Loucy (cell line): Measurements from ENCODE around the gene SEM1.

Experiments
- EZH2phosphoT487 ChIP-seq: fragments of 200-600 bp; IDR thresholded peaks from 2 replicates; pipeline ENCODE4 v1.6.1; 2018; ENCODE audit warnings: antibody characterized with exemption, mild to moderate bottlenecking, moderate library complexity, borderline replicate concordance
- TF ChIP-seq, protein P1 (sequence below): fragments of 200-600 bp; sonication (generic); conservative IDR thresholded peaks from 2 replicates; pipeline ENCODE4 v1.5.1; 2014; ENCODE audit warnings: mild to moderate bottlenecking, antibody characterized with exemption, low read length

DNA sequence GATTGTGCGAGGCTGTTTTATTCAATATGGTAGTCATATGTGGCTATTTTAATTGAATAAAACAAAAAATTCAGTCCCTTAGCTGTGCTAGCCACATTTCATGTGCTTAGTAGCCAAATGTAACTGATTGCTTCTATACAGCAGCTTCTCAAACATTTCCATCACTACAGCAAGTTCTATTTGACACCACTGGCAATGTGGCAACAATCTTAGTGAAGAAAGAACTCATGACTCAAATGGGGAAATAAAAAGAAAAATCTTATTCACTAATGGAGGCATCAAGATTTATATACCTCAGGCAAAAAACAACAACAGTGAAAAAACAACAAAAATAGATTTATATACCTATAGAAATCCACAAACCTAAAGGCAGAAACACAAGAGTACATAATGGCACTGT is 17.9 kb downstream of the SEM1 start:
- TF ChIP-seq, protein P1, sequence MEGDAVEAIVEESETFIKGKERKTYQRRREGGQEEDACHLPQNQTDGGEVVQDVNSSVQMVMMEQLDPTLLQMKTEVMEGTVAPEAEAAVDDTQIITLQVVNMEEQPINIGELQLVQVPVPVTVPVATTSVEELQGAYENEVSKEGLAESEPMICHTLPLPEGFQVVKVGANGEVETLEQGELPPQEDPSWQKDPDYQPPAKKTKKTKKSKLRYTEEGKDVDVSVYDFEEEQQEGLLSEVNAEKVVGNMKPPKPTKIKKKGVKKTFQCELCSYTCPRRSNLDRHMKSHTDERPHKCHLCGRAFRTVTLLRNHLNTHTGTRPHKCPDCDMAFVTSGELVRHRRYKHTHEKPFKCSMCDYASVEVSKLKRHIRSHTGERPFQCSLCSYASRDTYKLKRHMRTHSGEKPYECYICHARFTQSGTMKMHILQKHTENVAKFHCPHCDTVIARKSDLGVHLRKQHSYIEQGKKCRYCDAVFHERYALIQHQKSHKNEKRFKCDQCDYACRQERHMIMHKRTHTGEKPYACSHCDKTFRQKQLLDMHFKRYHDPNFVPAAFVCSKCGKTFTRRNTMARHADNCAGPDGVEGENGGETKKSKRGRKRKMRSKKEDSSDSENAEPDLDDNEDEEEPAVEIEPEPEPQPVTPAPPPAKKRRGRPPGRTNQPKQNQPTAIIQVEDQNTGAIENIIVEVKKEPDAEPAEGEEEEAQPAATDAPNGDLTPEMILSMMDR: no peak
- TF ChIP-seq EZH2phosphoT487: no peak
